Measurements from ENCODE around the gene RAE1.

RAE1 gene

DNA sequence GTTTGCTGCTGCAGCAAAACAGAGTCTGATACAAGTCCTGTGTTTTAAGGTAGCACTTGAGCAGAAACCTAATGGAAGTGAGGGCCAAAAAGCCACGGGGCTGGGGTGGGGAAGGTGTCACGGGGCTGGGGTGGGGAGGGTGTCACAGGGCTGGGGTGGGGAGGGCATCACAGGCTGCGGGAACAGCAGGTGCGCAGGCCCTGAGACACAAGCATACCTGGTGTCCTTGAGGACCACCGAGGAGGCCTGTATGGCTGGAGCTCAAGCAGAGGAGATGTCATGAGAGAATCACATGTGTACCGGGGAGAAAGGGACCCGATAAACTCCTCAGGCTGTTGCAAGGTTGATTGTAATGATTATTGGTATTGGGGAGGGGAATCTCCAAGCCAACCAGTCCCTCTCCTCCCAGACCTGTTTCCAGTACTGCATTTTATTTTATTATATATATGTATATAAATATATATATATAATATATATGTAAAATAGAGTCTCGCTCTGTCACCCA, 35.0 kb upstream of the RAE1 start:
- Histone ChIP-seq H3K27ac (no peak overlapping the region), H4K20me1 (no peaks in the 10 kb centered on the region), H3K4me3 (no peak overlapping the region), H3K4me2 (peak overlapping the region; percentile 84; the same call in 1 of the 2 replicates), H3K9me3 (no peaks in the 10 kb centered on the region), H3K27me3 (no peaks in the 10 kb centered on the region), H3K36me3 (no peaks in the 10 kb centered on the region), H3K4me1 (peaks cover 35% of the 10 kb centered on the region), H3K9ac (no peak overlapping the region)
- TF ChIP-seq Cebpa-rat (IDR thresholded peaks at IDR 0.05), result no peak

DNA sequence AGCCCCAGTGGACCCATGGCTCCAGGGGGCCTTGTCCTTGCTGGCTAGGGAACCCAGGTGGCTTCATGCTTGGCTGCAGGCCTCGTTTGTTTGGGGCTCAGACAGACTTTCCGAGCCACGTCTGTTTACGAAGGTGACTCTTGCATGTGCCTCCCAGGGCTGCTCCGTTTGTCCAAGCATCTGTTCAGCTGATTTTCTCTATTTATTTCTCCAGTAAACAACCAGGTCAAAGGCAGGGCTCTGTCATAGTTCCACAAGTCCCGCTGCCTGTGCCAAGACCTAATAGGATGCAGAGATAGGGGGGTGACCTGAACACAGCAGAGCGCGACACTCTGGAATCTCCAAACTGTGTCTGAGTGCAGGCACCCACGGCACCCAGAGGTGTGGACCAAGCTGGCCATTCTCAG, 34.3 kb upstream of the RAE1 start:
- peak overlapping the region; percentile 25 for H3K27ac ChIP-seq
- no peak overlapping the region for H3K4me3 ChIP-seq
- H3K36me3 ChIP-seq, result no peaks in the 10 kb centered on the region
- peaks cover 35% of the 10 kb centered on the region for H3K4me1 ChIP-seq
- no peaks in the 10 kb centered on the region for H3K27me3 ChIP-seq
- no peaks in the 10 kb centered on the region for H4K20me1 ChIP-seq
- peak overlapping the region; percentile 84 for H3K4me2 ChIP-seq
- H3K9ac ChIP-seq, result peak overlapping the region; percentile 1; the same call in 1 of the 2 replicates
- no peaks in the 10 kb centered on the region for H3K9me3 ChIP-seq
- no peak for TF ChIP-seq Cebpa-rat (IDR thresholded peaks at IDR 0.05)

DNA sequence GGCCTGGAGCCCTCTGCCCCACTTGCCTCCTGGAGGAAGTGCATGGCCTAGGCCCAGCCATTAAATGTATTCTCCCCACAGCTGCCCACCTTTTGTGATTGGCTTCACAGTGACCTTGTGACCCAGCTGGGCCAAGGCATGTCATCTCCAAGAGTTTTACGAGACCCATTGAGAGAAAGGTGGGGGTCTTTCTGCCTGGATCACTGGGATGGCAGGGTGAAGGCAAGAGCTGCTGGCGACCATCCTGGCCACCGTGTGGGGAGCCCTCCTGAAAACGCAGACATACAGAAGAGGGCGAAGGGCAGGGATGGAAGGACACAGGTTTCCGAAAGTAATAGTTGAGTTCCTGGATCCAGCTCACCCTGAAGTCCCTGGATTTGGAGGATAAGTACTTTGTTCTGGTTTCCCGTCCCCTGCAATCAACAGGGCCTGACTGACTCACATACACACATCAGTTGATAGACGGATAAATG, 33.7 kb upstream of the RAE1 start:
- H3K27me3 ChIP-seq, result no peaks in the 10 kb centered on the region
- no peaks in the 10 kb centered on the region for H3K36me3 ChIP-seq
- no peaks in the 10 kb centered on the region for H4K20me1 ChIP-seq
- peaks cover 39% of the 10 kb centered on the region for H3K4me1 ChIP-seq
- no peak overlapping the region for H3K4me3 ChIP-seq
- H3K27ac ChIP-seq, result peak overlapping the region; percentile 25
- peak overlapping the region; percentile 84 for H3K4me2 ChIP-seq
- TF ChIP-seq Cebpa-rat (IDR thresholded peaks at IDR 0.05), result no peak
- no peaks in the 10 kb centered on the region for H3K9me3 ChIP-seq
- peak overlapping the region; percentile 1; the same call in 1 of the 2 replicates for H3K9ac ChIP-seq

DNA sequence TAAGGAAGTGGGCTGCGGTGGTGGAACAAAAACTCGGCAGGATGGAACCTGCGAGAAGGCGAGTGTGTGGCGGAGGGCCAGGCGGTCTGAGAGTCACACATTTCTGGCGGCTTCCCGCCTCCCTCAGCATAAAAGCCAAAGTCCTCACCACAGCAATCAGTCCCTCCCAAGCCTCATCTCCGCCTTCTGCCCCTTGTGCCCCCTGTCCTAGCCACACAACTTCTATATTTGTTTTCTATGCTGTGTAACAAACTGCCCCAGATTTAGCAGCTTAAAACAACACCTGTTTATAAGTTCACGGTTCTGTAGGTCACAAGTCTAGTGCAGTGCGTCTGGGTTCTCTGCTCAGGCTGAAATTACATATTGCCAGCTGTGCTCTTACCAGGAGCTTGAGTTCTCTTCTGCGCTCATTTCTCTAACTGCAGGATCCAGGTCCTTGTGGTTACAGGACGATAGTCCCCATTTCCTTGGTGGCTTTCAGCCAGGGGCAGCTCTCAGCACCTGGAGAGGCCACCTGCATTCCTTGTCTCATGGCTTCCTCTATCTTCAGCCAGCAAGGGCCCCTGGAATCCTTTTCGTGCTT, 33.2 kb upstream of the RAE1 start:
- Histone ChIP-seq H3K4me2 (peak overlapping the region; percentile 84), H3K4me1 (peaks cover 44% of the 10 kb centered on the region), H4K20me1 (no peaks in the 10 kb centered on the region), H3K4me3 (no peak overlapping the region), H3K36me3 (no peaks in the 10 kb centered on the region), H3K27me3 (no peaks in the 10 kb centered on the region), H3K9me3 (no peaks in the 10 kb centered on the region), H3K9ac (peak overlapping the region; percentile 1; the same call in 1 of the 2 replicates), H3K27ac (peak overlapping the region; percentile 25; the same call in 1 of the 2 replicates)
- no peak for TF ChIP-seq Cebpa-rat (IDR thresholded peaks at IDR 0.05)

DNA sequence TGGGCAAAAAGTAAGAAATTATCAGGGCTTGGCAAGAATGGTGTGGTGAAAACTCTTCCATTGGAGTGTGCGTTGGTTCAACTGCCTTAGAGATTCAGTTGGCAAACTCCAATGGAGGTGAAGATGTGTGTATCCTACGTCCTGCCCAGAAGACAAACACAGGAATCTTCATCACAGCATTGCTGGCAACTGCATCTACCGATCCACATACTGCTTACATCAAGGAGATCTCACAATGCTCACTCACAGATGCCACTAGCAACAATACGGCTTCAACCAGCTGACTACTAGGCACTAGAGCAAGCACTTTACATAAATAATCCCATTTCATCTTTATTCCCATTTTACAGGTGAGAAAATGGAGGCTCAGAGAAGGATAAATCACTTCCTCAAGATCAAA, 31.5 kb upstream of the RAE1 start:
- Histone ChIP-seq H3K4me2 (no peak overlapping the region), H3K9ac (no peak overlapping the region), H3K27ac (no peak overlapping the region), H3K36me3 (no peaks in the 10 kb centered on the region), H3K27me3 (no peaks in the 10 kb centered on the region), H3K9me3 (no peaks in the 10 kb centered on the region), H3K4me1 (peaks cover 53% of the 10 kb centered on the region), H3K4me3 (no peak overlapping the region), H4K20me1 (no peaks in the 10 kb centered on the region)
- no peak for TF ChIP-seq Cebpa-rat (IDR thresholded peaks at IDR 0.05)

DNA sequence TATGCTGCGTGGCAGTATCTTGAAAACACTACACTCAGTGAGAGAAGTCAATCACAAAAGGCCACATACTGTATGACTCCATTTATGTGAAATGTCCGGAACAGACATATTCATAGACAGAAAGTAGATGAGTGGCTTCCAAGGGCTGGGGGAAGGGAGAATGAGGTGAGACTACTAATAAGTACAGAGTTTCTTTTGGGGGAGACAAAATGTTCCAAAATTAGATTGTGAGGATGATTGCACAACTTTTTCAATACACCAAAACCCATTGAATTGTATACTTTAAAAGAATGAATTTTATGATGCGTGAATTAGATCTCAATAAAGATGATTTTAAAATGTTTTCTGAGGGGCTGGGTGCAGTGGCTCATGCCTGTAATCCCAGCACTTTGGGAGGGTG, 30.7 kb upstream of the RAE1 start:
- no peak for TF ChIP-seq Cebpa-rat (IDR thresholded peaks at IDR 0.05)
- H3K27me3 ChIP-seq, result no peaks in the 10 kb centered on the region
- peaks cover 52% of the 10 kb centered on the region for H3K4me1 ChIP-seq
- no peaks in the 10 kb centered on the region for H3K36me3 ChIP-seq
- no peak overlapping the region for H3K4me3 ChIP-seq
- H4K20me1 ChIP-seq, result no peaks in the 10 kb centered on the region
- H3K27ac ChIP-seq, result no peak overlapping the region
- H3K9ac ChIP-seq, result no peak overlapping the region
- no peak overlapping the region for H3K4me2 ChIP-seq
- H3K9me3 ChIP-seq, result no peaks in the 10 kb centered on the region

DNA sequence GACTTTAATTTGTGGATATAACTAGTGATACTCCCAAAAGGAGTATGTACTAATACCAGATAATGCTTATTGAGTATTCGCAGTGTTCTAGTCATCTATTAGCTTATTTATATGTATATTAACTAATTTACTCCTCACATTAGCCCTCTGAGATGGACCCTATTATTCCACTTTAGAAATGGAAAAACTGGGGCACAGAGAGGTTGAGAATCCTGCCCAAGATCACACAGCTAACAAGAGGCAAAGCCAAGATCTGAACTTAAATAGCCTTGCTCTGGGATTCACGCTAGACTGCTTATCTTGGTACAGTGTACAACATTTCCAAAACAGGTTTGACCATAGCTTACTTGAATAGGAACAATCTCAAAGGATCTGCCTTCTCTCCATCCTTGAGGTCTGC, 29.9 kb upstream of the RAE1 start:
- H3K36me3 ChIP-seq, result no peaks in the 10 kb centered on the region
- H3K27me3 ChIP-seq, result peaks cover 6% of the 10 kb centered on the region; the same call in 1 of the 2 replicates
- TF ChIP-seq Cebpa-rat (IDR thresholded peaks at IDR 0.05), result no peak
- H3K4me2 ChIP-seq, result no peak overlapping the region
- H3K9ac ChIP-seq, result no peak overlapping the region
- no peaks in the 10 kb centered on the region for H3K9me3 ChIP-seq
- H3K4me1 ChIP-seq, result peaks cover 46% of the 10 kb centered on the region
- H3K4me3 ChIP-seq, result no peak overlapping the region
- H3K27ac ChIP-seq, result no peak overlapping the region
- H4K20me1 ChIP-seq, result no peaks in the 10 kb centered on the region

DNA sequence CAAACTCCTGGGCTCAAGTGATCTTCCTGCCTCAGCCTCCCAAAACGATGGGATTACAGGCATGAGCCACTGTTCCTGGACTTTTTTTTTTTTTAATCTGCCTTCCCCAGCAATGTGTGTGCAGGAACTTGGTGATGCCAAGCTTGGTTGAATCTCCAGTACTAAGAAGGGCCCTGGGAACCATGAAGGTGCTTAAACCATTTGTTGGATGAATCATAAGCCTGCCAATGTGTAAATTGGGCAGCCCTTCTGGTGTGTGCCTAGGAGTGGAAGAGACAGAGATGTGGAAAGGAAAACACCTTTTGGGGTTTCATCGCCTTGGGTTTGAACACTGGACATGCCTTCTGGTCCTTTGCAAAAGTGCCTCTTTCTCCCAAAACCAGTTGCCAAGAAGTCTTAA, 28.6 kb upstream of the RAE1 start:
- Histone ChIP-seq H3K4me1 (peaks cover 40% of the 10 kb centered on the region), H3K4me3 (no peak overlapping the region), H3K36me3 (no peaks in the 10 kb centered on the region)

DNA sequence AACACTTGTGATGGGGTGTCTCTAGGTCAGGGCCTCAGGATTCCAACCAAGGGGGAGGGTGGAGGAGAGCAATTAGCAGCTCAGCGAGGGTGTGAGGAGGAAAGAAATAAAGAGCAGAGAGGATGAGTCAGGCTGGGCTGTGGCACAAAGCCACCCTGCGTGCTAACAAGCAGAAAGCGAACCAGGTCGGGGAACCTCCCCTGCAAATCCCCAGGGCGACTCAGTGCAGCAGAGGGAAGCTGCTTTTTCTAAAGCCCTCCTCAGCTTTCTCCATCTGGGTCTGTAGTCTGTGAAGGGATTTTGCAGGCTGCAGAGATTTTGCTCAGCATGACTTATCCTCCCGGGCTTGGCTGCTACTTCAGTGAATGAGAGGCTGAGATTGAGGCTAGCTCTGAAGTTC, 28.0 kb upstream of the RAE1 start:
- no peak overlapping the region for H3K4me3 ChIP-seq
- no peaks in the 10 kb centered on the region for H3K36me3 ChIP-seq
- H4K20me1 ChIP-seq, result no peaks in the 10 kb centered on the region
- H3K4me1 ChIP-seq, result peaks cover 34% of the 10 kb centered on the region
- H3K9me3 ChIP-seq, result no peaks in the 10 kb centered on the region
- H3K27ac ChIP-seq, result no peak overlapping the region
- TF ChIP-seq Cebpa-rat (IDR thresholded peaks at IDR 0.05), result no peak
- peaks cover 25% of the 10 kb centered on the region for H3K27me3 ChIP-seq
- H3K4me2 ChIP-seq, result peak overlapping the region; percentile 40
- H3K9ac ChIP-seq, result no peak overlapping the region

More for the DNA sequence above, 28.6 kb upstream of the RAE1 start:
- H4K20me1 ChIP-seq, result no peaks in the 10 kb centered on the region
- H3K27me3 ChIP-seq, result peaks cover 20% of the 10 kb centered on the region
- H3K9ac ChIP-seq, result no peak overlapping the region
- TF ChIP-seq Cebpa-rat (IDR thresholded peaks at IDR 0.05), result no peak
- no peaks in the 10 kb centered on the region for H3K9me3 ChIP-seq
- H3K27ac ChIP-seq, result no peak overlapping the region
- H3K4me2 ChIP-seq, result peak overlapping the region; percentile 40; the same call in 1 of the 2 replicates

DNA sequence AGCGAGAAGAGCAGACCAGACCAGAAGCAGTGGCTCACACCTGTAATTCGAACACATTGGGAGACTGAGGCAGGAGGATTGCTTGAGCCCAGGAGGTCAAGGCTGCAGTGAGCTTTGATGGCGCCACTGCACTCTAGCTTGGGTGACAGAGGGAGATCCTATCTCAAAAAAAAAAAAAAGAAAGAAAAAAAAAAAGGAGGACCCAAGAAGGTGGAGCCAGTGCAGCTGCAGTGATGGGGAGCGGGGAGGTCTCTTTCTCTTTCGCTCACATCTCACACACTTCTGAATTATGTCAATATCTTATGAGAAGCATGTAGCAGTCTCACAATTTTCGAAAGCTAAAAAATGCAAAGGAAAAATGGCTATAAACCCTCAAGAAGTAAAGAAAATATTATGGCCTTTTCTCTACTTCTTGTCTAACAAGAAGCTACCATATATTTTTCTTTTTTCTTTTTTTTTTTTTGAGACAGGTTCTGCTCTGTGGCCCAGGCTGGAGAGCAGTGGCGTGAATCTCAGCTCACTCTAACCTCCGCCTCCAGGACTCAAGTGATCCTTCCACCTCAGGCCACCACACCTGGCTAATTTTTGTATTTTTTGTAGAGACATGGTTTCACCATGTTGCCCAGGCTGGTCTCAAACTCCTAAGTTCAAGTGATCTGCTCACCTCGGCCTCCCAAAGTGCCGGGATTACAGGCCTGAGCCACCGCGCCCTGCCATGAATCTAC, 25.3 kb upstream of the RAE1 start:
- Histone ChIP-seq H3K36me3 (no peaks in the 10 kb centered on the region), H3K4me1 (peaks cover 25% of the 10 kb centered on the region), H3K4me2 (no peak overlapping the region), H3K27ac (no peak overlapping the region), H3K9me3 (no peaks in the 10 kb centered on the region), H3K4me3 (no peak overlapping the region), H4K20me1 (no peaks in the 10 kb centered on the region), H3K27me3 (peaks cover 26% of the 10 kb centered on the region), H3K9ac (no peak overlapping the region)
- TF ChIP-seq Cebpa-rat (IDR thresholded peaks at IDR 0.05), result no peak

All from BLaER1 (cell line).